ENCODE measurements around the gene NUBPL.

NUBPL gene

GRCh38 chr14:31718585-31718984, 157.4 kb downstream of the NUBPL start:
- TF ChIP-seq, protein P1, sequence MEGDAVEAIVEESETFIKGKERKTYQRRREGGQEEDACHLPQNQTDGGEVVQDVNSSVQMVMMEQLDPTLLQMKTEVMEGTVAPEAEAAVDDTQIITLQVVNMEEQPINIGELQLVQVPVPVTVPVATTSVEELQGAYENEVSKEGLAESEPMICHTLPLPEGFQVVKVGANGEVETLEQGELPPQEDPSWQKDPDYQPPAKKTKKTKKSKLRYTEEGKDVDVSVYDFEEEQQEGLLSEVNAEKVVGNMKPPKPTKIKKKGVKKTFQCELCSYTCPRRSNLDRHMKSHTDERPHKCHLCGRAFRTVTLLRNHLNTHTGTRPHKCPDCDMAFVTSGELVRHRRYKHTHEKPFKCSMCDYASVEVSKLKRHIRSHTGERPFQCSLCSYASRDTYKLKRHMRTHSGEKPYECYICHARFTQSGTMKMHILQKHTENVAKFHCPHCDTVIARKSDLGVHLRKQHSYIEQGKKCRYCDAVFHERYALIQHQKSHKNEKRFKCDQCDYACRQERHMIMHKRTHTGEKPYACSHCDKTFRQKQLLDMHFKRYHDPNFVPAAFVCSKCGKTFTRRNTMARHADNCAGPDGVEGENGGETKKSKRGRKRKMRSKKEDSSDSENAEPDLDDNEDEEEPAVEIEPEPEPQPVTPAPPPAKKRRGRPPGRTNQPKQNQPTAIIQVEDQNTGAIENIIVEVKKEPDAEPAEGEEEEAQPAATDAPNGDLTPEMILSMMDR (IDR thresholded peaks at IDR 0.05; ENCODE audit: insufficient read depth, low read length, missing control alignments): no peak
- H3K4me3 ChIP-seq (ENCODE audit: low read depth, low read length): no peak overlapping the region
- ChIA-PET CTCF (no interaction called here), POLR2A (no interaction called here)
- no peak for DNase-seq (ENCODE audit: low read depth, low spot score)

DNA sequence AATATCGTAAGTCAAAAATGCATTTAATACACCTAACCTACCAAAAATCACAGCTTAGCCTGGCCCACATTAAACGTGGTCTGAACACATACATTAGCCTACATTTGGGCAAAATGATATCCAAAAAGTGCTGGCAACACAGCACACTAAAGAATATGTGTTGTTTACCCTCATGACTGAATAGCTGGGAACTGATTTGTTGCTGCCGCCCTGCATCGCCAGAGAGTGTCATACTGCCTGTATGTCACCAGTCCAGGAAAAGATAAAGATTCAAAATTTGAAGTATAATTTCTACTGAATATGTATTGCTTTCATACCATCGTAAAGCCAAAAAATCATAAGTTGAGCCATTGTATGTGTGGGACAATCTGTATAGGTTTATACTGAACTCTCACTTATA, 157.8 kb downstream of the NUBPL start:
- ChIA-PET POLR2A (no interaction called here), CTCF (no interaction called here)
- TF ChIP-seq, protein P1 (IDR thresholded peaks at IDR 0.05; ENCODE audit: insufficient read depth, low read length, missing control alignments): no peak
- DNase-seq (ENCODE audit: low read depth, low spot score): no peak
- H3K4me3 ChIP-seq (ENCODE audit: low read depth, low read length): no peak overlapping the region

GRCh38 chr14:31726337-31726736, 165.1 kb downstream of the NUBPL start:
- TF ChIP-seq, protein P1 (IDR thresholded peaks at IDR 0.05; ENCODE audit: insufficient read depth, low read length, missing control alignments): no peak
- ChIA-PET CTCF (interaction anchor here (1.1 kb wide), 1 partner anchor 528 kb away, joined by 3 read pairs; no protein-coding TSS in a partner anchor), POLR2A (no interaction called here)
- no peak for DNase-seq (ENCODE audit: low read depth, low spot score)
- H3K4me3 ChIP-seq (ENCODE audit: low read depth, low read length): no peak overlapping the region

GRCh38 chr14:31727797-31728196, 166.6 kb downstream of the NUBPL start:
- ChIA-PET CTCF (no interaction called here), POLR2A (no interaction called here)
- no peak overlapping the region for H3K4me3 ChIP-seq (ENCODE audit: low read depth, low read length)
- DNase-seq (ENCODE audit: low read depth, low spot score): no peak
- TF ChIP-seq, protein P1 (IDR thresholded peaks at IDR 0.05; ENCODE audit: insufficient read depth, low read length, missing control alignments): no peak

DNA sequence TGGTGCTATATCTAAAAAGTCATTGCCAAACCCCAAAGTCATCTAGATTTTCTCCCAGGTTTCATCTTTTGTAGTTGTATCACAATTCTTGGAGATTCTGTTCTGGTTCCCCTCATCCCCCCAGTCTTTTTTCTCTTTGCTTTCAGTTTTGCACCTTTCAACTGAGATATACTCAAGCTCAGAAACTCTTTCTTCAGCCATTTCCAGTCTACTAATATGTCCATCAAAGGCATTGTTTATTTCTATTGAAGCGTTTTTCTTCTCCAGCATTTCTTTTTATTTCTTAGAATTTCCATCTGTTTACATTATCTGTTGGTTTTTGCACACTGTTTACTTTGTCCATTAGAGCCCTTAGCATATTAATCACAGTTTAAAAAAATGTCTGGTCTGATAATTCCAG, 179.5 kb downstream of the NUBPL start:
- no peak for DNase-seq (ENCODE audit: low read depth, low spot score)
- ChIA-PET CTCF (no interaction called here), POLR2A (no interaction called here)
- H3K4me3 ChIP-seq (ENCODE audit: low read depth, low read length): no peak overlapping the region
- TF ChIP-seq, protein P1 (IDR thresholded peaks at IDR 0.05; ENCODE audit: insufficient read depth, low read length, missing control alignments): no peak

DNA sequence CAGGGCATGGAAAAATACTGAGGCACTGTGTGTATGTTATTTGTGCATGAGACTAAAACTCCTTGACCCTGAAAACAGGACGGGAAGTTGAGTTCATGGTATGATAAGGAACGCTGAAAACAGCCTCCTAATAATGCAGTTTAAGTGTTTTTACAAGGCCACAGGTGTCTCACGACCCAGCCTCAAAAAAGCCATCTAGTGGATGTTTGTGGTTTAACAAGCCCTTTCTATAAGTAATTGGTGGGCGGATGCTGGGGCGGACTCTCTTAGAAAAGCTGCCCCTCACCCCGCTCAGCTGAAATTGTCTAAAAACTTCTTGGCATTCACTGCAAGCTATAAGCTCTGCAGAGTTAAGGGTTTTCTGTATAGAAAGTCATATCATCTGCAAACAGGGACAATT, 184.5 kb downstream of the NUBPL start:
- TF ChIP-seq, protein P1 (IDR thresholded peaks at IDR 0.05; ENCODE audit: insufficient read depth, low read length, missing control alignments): no peak
- no peak for DNase-seq (ENCODE audit: low read depth, low spot score)
- POLR2A ChIA-PET: no interaction called here
- no peak overlapping the region for H3K4me3 ChIP-seq (ENCODE audit: low read depth, low read length)
- CTCF ChIA-PET: no interaction called here

Measured in AG04449 (cell line).